ENCODE measurements around the gene PRAC1. TPM values are rescaled to one million over a fixed set of nuclear protein-coding genes. Genes with fewer than 3 reads are reported as not detected.

Gene PRAC1
- total and polyA plus RNA-seq, 5 experiments from 2014 or later, result not detected

DNA sequence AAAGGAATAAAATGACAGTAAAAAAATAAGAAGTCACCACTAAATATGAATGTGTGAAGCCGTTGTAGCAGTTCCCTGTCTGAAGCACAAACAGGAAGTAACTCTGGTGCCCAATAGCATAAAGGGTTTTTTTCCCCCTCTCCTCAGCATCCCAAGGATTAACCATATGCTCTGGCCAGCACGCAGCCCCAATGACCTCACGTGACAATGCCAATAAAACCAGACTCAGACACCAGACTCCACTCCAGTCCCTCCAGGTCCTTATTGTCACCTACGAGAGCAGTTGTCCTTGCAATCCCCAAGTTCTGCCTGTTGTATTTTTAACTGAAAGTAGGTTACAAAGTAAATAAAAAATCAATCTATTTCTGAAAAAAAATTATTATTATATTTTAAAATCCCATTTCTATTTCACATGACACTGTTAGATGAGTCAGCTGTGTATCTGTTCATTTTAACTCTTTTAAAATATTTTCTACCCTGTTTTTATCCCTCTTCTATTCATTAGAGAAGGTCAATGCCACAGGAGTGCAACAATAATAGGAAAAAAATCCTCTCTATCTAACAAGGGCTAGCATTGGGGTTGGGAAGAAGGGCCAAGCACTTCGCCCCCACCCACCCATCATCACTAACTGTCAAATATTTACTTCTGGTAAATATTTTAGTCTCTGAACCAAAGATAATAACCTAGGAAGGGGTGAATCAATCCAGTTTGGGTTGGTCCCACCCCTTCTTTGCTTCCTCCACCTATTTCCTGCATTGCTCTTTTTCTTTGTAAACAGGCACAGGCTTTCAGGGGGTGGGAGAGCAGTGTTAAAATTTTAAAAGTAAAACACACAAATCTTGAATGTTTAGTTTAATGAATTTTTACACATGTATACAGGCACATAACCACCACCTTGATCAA lies 6.6 kb downstream of the PRAC1 start:
- ATAC-seq (no peak), DNase-seq (no peak)
- POLR2A ChIA-PET, result no interaction called here
- H3K4me3 Mint-ChIP-seq, result no peak overlapping the region
- peaks cover 0 to 9% (median 7%) of the 10 kb centered on the region in 3 donors for H3K36me3 Mint-ChIP-seq
- no peak overlapping the region for H3K27ac Mint-ChIP-seq
- H3K4me1 Mint-ChIP-seq, result peaks cover 6 to 17% (median 14%) of the 10 kb centered on the region in 4 donors
- H3K27me3 Mint-ChIP-seq, result peaks cover 40 to 88% (median 68%) of the 10 kb centered on the region in 5 donors
- peaks cover 0 to 12% (median 3%) of the 10 kb centered on the region in 9 donors for H3K9me3 Mint-ChIP-seq

DNA sequence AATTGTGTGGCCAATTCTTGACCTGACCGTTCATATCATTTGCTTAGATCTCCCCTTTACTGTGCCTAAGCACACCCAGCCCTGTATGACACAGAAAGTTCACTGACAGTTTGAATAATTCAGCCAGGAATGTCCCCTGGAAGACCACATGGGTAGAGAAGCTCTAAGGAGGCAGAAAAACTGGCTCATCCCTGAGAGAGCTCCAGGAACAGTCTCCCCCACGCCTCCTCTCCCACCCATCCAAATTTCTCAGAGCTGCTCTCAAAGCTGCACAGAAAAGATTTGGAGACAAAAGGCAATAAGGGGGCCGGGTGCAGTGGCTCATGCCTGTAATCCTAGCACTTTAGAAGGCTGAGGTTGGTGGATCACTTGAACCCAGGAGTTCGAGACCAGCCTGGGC lies 11.2 kb downstream of the PRAC1 start:
- no peak overlapping the region for H3K4me3 Mint-ChIP-seq
- H3K9me3 Mint-ChIP-seq, result no peaks in the 10 kb centered on the region
- POLR2A ChIA-PET, result no interaction called here
- H3K27ac Mint-ChIP-seq, result no peak overlapping the region
- DNase-seq, result no peak
- no peak for ATAC-seq
- no peaks in the 10 kb centered on the region for H3K36me3 Mint-ChIP-seq
- peaks cover 34 to 88% (median 67%) of the 10 kb centered on the region in 5 donors for H3K27me3 Mint-ChIP-seq
- H3K4me1 Mint-ChIP-seq, result no peaks in the 10 kb centered on the region

DNA sequence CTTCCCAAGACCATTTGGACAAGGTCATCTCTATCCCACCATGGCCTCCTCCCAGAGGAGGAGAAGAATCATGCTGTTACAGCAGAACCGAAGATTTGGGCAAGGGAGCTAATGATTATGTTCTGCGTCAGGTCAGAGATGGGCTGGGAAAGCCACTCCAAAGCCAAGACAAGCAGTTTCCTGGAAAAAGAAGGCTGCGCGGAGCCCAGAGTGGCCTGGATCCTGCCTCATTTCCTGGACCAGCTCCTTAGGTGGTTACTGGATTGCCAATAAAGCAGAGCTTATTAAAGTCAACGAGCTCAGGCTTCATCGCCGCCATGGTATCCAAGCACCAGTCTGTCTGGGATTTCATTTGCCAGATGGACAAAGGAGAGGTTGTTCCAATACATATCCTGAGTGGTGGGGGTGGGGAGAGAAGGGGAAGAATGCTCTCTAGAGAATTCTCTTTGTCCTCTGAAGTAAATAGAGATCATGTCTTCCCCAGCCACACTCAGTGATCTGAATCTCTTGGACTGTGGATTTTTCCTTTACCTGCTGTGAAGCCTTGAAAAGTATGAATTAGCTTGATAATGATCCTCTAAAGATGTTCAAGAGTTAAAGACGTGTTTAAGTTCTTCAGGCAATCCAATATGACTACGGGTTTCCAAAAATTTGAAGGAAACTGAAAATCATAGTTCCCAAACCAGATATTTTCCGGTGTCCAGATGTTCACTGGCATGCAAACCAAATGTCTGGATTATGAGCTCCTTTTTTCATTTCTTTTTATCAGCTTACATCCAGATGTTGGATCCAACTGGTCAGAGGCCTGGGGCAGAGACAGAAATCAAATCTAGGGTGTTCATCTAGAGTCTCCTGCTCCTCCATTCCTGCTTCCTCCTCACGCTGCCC lies 17.7 kb downstream of the PRAC1 start:
- H3K4me1 Mint-ChIP-seq, result no peaks in the 10 kb centered on the region
- H3K9me3 Mint-ChIP-seq, result no peaks in the 10 kb centered on the region
- H3K36me3 Mint-ChIP-seq, result peaks cover 0 to 3% (median 0%) of the 10 kb centered on the region in 3 donors
- DNase-seq (no peak), ATAC-seq (no peak)
- peaks cover 35 to 90% (median 66%) of the 10 kb centered on the region in 5 donors for H3K27me3 Mint-ChIP-seq
- no peak overlapping the region for H3K27ac Mint-ChIP-seq
- no peak overlapping the region for H3K4me3 Mint-ChIP-seq
- POLR2A ChIA-PET, result no interaction called here

DNA sequence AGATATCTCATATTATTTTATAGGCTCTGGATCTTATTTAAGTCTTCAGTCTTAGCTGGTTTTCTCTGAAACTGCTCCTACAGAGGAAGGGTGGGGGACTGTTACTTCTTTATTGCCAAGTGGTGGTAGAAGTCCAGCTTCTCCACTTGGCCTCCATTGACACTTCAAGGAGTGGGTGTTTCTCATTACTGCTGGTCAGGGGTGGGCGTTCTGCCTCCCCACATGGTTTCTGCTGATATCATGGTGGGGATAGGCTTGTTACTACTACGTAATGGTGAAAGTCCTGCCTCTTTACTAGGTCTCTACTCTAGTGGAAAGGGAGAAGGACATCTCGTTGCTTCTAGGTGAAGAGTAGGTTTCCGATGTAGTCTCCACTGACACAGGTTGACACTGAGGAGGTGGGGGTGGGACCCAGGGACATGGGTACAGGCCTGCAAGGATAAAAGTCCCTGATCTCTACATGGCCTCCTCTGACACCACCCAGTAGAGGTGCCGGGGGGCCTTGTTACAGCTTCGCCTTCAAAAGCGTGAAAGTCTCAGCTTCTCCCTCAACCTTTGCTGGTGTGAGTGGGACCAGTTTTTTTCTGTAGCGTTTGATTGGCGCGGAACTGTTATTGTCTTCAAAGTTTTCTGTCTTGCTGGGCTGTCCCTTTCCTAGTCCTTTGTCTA lies 20.3 kb downstream of the PRAC1 start:
- H3K36me3 Mint-ChIP-seq, result peaks cover 0 to 3% (median 0%) of the 10 kb centered on the region in 3 donors
- H3K4me3 Mint-ChIP-seq, result no peak overlapping the region
- H3K4me1 Mint-ChIP-seq, result no peaks in the 10 kb centered on the region
- peaks cover 33 to 89% (median 61%) of the 10 kb centered on the region in 5 donors for H3K27me3 Mint-ChIP-seq
- POLR2A ChIA-PET, result no interaction called here
- no peak overlapping the region for H3K27ac Mint-ChIP-seq
- DNase-seq, result no peak
- H3K9me3 Mint-ChIP-seq, result no peaks in the 10 kb centered on the region
- no peak for ATAC-seq

DNA sequence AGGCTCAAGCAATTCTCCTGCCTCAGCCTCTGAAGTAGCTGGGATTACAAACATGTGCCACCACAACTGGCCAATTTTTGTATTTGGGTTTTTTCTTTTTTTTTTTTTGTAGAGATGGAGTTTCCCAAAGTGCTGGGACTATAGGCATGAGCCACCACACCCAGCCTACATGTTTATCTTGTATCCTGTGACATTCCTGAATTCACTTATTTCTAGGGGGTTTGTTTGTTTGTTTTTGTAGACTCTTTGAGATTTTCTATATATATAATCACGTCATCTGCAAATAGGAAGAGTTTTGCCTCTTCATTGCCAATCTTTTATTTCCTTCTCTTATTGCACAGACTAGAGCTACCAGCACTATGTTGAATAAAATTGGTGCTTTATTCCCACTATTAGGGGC lies 29.1 kb downstream of the PRAC1 start:
- POLR2A ChIA-PET, result no interaction called here
- H3K4me3 Mint-ChIP-seq, result no peak overlapping the region
- H3K4me1 Mint-ChIP-seq, result peaks cover 0 to 1% (median 0%) of the 10 kb centered on the region in 4 donors
- ATAC-seq (no peak), DNase-seq (no peak)
- peaks cover 5 to 6% (median 6%) of the 10 kb centered on the region in 3 donors for H3K36me3 Mint-ChIP-seq
- H3K27me3 Mint-ChIP-seq, result peaks cover 25 to 56% (median 33%) of the 10 kb centered on the region in 5 donors
- no peak overlapping the region for H3K27ac Mint-ChIP-seq
- peaks cover 0 to 23% (median 6%) of the 10 kb centered on the region in 9 donors for H3K9me3 Mint-ChIP-seq

DNA sequence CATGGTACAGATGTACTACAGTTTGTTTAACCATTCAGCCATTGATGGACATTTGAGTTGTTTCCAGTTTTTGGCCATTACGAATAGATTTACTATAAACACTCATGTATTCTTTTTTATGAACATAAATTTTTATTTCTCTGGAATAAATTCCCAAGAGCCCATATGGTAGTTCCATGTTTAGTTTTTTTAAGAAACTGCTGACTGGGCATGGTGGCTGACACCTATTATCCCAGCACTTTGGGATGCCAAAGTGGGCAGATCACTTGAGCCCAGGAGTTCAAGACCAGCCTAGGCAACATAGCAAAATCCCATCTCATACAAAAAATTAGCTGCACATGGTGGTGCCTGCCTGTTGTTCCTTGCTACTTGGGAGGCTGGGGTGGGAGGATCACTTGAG lies 30.3 kb downstream of the PRAC1 start:
- POLR2A ChIA-PET, result no interaction called here
- peaks cover 0 to 23% (median 6%) of the 10 kb centered on the region in 9 donors for H3K9me3 Mint-ChIP-seq
- peaks cover 5 to 6% (median 6%) of the 10 kb centered on the region in 3 donors for H3K36me3 Mint-ChIP-seq
- no peak overlapping the region for H3K4me3 Mint-ChIP-seq
- DNase-seq (no peak), ATAC-seq (no peak)
- no peak overlapping the region for H3K27ac Mint-ChIP-seq
- peaks cover 0 to 1% (median 0%) of the 10 kb centered on the region in 4 donors for H3K4me1 Mint-ChIP-seq
- H3K27me3 Mint-ChIP-seq, result peaks cover 16 to 45% (median 29%) of the 10 kb centered on the region in 5 donors

DNA sequence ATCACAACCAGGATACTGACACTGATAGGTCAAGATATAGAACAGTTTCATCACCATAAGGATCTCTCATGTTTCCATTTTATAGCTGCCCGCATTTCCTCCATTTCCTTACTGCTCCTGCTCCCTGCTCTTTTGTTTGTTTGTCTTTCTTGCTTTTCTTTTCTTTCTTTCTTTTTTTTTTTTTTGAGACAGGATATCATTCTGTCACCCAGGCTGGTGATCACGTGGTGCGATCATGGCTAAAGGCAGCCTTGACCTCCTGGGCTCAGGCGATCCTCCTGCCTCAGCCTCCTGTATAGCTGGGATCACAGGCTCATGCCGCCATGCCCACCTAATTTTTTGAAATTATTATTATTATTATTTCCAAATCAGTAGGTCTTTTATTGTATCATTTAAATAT lies 31.7 kb downstream of the PRAC1 start:
- DNase-seq, result no peak
- Mint-ChIP-seq H3K4me3 (no peak overlapping the region), H3K27ac (no peak overlapping the region), H3K4me1 (peaks cover 0 to 1% (median 0%) of the 10 kb centered on the region in 4 donors), H3K9me3 (peaks cover 0 to 15% (median 6%) of the 10 kb centered on the region in 9 donors), H3K36me3 (peaks cover 3 to 6% (median 6%) of the 10 kb centered on the region in 3 donors), H3K27me3 (peaks cover 6 to 35% (median 17%) of the 10 kb centered on the region in 5 donors)
- no peak for ATAC-seq
- POLR2A ChIA-PET, result no interaction called here

DNA sequence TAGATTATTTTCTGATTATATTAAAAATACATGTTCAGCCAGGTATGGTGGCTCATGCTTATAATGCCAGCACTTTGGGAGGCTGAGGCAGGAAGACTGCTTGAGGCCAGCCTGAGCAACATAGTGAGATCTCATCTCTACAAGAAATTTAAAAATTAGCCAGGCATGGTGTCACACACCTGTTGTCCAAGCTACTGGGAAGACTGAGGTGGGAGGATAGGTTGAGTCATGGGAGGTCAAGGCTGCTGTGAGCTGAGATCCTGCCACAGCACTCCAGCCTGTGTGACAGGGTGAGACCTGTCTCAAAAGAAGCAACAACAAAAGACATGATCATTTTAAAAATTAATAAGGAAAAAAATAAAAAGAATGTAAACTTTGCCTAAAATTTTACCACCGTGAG lies 40.7 kb downstream of the PRAC1 start:
- no peak overlapping the region for H3K27ac Mint-ChIP-seq
- no peaks in the 10 kb centered on the region for H3K9me3 Mint-ChIP-seq
- ATAC-seq (no peak), DNase-seq (no peak)
- H3K36me3 Mint-ChIP-seq, result no peaks in the 10 kb centered on the region
- peaks cover 0 to 9% (median 4%) of the 10 kb centered on the region in 4 donors for H3K4me1 Mint-ChIP-seq
- H3K4me3 Mint-ChIP-seq, result no peak overlapping the region
- peaks cover 28 to 56% (median 28%) of the 10 kb centered on the region in 5 donors for H3K27me3 Mint-ChIP-seq
- POLR2A ChIA-PET, result no interaction called here

DNA sequence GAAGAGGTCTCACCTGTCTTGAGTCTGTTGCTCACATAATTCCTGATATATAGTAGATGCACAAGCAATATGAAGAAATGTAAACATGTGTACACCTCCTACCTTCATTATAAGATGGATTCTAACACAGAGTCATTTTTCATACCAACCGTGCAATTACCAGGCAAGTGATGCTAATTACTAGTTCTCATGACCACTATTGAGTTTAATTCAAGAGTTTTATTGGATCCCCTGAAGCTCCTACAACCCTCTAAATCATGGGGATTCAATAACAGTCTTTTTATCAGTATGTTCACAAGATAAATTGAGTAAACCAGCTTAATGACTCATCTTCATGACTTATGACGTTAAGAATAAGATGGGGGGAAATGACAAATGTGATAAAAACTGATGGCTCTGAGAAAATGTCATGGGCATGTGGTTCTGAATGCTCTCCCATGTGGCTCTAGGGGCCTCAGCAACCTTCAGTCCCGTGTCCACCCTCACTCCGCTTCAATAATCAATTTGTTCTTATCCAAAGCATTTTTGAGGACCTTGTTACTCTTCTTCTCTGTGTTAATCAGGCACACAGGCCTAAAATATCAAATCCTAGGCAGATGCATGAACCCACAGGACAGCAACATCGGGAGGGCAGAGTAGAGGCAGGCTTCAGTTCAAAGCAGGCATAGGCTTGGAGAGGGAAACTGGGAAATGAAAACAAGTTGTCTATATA lies 42.8 kb downstream of the PRAC1 start:
- DNase-seq, result no peak
- Mint-ChIP-seq H3K36me3 (no peaks in the 10 kb centered on the region), H3K4me1 (peaks cover 0 to 9% (median 4%) of the 10 kb centered on the region in 4 donors), H3K9me3 (no peaks in the 10 kb centered on the region), H3K27me3 (peaks cover 28 to 65% (median 33%) of the 10 kb centered on the region in 5 donors), H3K27ac (no peak overlapping the region), H3K4me3 (no peak overlapping the region)
- no peak for ATAC-seq
- POLR2A ChIA-PET, result interaction anchor here (0.9 to 1.2 kb wide), 2 partner anchors 86 to 111 kb away, joined by 3 read pairs; partner anchors contain the start of gene HOXB5

DNA sequence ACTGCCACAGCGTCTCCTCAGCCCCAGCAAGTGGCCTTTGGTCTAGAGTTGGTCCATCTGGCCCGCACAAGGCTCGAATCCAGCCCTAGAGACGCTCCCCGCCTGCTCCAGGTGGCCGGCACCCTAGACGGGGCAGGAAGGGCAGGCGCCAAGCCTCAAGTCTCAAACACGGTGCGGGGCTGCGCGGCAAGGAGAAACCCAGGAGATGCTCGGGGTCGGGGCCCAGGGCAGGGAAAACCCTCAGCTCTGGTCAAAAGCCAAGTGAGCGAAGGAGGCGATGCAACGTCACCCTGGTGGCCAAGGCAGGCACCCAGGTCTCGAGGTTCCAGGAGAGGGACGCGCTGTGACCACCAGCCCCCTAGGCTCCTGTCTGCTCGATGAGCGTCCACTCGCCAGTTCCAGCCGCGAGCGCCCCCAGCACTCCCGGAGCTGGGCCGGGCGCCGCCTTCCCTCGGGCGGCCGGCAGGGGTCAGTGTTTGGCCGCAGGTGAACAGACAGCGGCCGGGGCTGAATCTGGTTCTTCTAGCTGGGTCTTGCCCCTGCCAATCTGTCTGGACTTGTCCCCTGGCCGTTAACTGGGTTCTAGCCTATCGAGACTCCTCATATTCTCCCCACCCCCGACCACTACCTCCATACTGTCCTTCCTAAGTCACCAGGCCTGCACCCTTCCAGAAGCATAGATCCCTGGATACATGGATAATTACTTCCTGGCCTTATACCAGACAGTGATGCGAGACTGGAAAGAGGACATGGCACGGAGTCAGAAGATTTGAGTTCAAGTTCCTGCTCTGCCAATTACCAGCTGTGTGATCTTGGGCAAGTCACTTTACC lies 44.0 kb downstream of the PRAC1 start:
- Mint-ChIP-seq H3K9me3 (no peaks in the 10 kb centered on the region), H3K4me1 (peaks cover 0 to 9% (median 4%) of the 10 kb centered on the region in 4 donors), H3K4me3 (peak overlapping the region in 5 of 10 donors; percentile 6 to 55 (median 41)), H3K36me3 (no peaks in the 10 kb centered on the region), H3K27me3 (peaks cover 26 to 65% (median 33%) of the 10 kb centered on the region in 5 donors), H3K27ac (no peak overlapping the region)
- DNase-seq (peak; percentile 50 to 78 (median 68)), ATAC-seq (peak; percentile 94 to 98)
- POLR2A ChIA-PET, result interaction anchor here (0.6 to 1.2 kb wide), 4 partner anchors 85 to 261 kb away, joined by 3 to 4 read pairs (median 3); partner anchors contain the start of gene HOXB5

DNA sequence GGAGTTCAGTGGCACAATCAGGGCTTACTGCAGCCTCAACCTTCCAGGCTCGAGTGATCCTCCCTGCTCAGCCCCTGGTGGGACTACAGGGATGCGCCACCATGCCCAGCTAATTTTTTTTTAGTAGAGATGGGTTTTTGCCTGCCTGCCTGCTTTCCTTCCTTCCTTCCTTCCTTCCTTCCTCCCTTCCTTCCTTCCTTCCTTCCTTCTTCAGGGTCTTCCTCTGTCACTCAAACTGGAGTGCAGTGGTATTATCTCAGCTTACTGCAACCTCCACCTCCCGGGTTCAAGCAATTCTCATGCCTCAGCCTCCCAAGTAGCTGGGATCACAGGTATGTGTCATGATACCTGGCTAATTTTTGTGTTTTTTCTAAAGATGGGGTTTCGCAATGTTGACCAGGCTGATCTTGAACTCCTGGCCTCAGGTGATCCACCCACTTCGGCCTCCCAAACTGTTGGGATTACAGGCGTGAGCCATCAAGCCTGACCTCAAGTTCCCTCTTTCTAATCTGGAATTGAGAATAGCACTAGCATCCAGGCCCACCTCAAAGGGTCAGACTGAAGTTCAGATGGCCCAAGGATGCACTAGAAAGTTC lies 45.3 kb downstream of the PRAC1 start:
- Mint-ChIP-seq H3K4me3 (no peak overlapping the region), H3K9me3 (no peaks in the 10 kb centered on the region), H3K27me3 (peaks cover 22 to 61% (median 31%) of the 10 kb centered on the region in 5 donors), H3K36me3 (no peaks in the 10 kb centered on the region), H3K4me1 (peaks cover 2 to 9% (median 4%) of the 10 kb centered on the region in 4 donors), H3K27ac (no peak overlapping the region)
- ATAC-seq (no peak), DNase-seq (no peak)
- POLR2A ChIA-PET, result no interaction called here
